Muscle layer of duodenum (tissue), 2 donors: ENCODE results near the gene RAB17.

ENCODE experiments used
- H3K27ac ChIP-seq: one replicate; pipeline ENCODE4 v1.7.0; 2013; ENCODE audit warnings: mild to moderate bottlenecking, low read length
- H3K27me3 ChIP-seq: one replicate; pipeline ENCODE4 v1.7.0; 2013; ENCODE audit warnings: low read depth, mild to moderate bottlenecking, control low read depth, low read length
- H3K36me3 ChIP-seq, 2 donors: one replicate each; pipeline ENCODE4 v1.7.0; 2013; ENCODE audit warnings: low read length in 2 of 2, control low read depth in 1 of 2, mild to moderate bottlenecking in 1 of 2; ENCODE audit not compliant: insufficient read depth in 2 of 2, control insufficient read depth in 1 of 2
- H3K4me1 ChIP-seq, 2 donors: one replicate each; pipeline ENCODE4 v1.7.0; 2013; ENCODE audit warnings: low read length in 2 of 2, mild to moderate bottlenecking in 2 of 2, control low read depth in 1 of 2, moderate library complexity in 1 of 2; ENCODE audit not compliant: insufficient read depth in 2 of 2, control insufficient read depth in 1 of 2
- H3K4me3 ChIP-seq, 2 donors: one replicate each; pipeline ENCODE4 v1.7.0; 2013; ENCODE audit warnings: low read length in 2 of 2, low read depth in 1 of 2, mild to moderate bottlenecking in 1 of 2
- H3K9me3 ChIP-seq, 2 donors: one replicate each; pipeline ENCODE4 v1.7.0; 2013; ENCODE audit warnings: low read length in 2 of 2, control low read depth in 1 of 2, mild to moderate bottlenecking in 1 of 2; ENCODE audit not compliant: control insufficient read depth in 1 of 2
- donor health status: healthy.

The RAB17 gene

DNA sequence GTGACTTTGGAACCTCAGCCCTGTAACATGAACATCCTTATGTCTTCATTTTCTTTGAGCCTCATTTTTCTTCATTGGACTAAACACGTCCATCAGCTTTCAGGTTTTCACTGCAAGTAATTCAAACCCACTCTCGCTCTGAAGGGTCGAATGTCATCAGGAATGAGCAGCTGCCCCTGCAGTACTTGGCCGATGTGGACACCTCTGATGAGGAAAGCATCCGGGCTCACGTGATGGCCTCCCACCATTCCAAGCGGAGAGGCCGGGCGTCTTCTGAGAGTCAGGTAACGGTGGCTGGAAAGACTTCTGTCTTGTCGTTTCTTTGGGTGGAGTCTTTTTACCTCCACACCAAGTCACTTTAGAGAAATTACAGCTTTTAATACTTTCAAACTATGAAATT lies 63.3 kb downstream of the RAB17 start:
- Histone ChIP-seq H3K9me3 (no peaks in the 10 kb centered on the region), H3K27me3 (no peaks in the 10 kb centered on the region), H3K4me1 (no peaks in the 10 kb centered on the region), H3K27ac (no peak overlapping the region), H3K4me3 (no peak overlapping the region), H3K36me3 (no peaks in the 10 kb centered on the region)

DNA sequence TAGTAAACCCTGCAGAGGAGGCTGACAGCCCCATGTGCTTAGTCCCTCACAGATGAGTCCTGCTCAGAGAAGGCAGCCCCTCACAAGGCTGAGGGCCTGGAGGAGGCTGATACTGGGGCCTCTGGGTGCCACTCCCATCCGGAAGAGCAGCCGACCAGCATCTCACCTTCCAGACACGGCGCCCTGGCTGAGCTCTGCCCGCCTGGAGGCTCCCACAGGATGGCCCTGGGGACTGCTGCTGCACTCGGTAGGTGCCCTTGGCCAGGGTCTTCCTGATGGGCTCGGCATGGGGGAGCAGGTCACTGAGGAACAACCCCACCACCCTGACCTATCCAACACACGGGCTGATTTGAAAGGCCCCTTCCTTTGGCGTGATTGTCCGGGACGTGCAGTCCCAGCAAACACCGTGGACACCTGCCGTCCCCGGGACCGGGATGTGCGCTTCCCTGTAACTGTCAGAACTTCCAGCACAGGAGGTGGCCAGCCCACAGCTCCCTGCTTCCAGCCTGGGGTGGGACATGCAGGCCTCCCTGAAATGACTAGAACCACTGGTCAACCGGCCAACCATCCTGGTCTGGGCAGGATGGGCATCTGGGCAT lies 64.9 kb downstream of the RAB17 start:
- no peaks in the 10 kb centered on the region for H3K36me3 ChIP-seq
- no peaks in the 10 kb centered on the region for H3K9me3 ChIP-seq
- H3K4me3 ChIP-seq = no peak overlapping the region
- no peaks in the 10 kb centered on the region for H3K27me3 ChIP-seq
- H3K27ac ChIP-seq = no peak overlapping the region
- no peaks in the 10 kb centered on the region for H3K4me1 ChIP-seq

DNA sequence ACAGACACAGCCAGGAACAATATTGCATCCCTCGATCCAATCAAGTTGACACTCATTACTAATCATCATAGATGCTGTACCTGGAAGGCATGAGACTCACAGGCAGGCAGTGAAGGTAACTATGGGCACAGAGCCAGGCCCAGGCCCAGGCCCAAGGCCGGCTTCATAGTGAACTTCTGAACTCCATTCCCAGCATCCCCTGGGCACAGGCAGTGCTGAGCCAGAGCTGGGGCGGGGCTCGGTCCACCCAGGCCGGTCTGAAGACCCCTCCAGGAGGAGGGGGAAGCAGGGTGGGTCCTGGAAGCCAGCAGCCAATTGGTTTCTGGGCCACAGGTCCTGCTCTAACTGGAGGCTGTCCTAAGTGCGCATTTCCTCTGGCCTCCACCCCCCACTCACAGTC lies 65.9 kb downstream of the RAB17 start:
- no peaks in the 10 kb centered on the region for H3K4me1 ChIP-seq
- H3K4me3 ChIP-seq = no peak overlapping the region
- H3K27ac ChIP-seq = no peak overlapping the region
- H3K27me3 ChIP-seq = no peaks in the 10 kb centered on the region
- H3K9me3 ChIP-seq = no peaks in the 10 kb centered on the region
- H3K36me3 ChIP-seq = no peaks in the 10 kb centered on the region
